NCI-H1694 (cell line): Measurements from ENCODE around the gene PAK5.
"Not testable (repeated sequence)": the region's sequence is repeated elsewhere in the genome, so short reads cannot be mapped to it uniquely, and the experiment has no call there.

Source experiments
- DNase-seq: peaks from one replicate; lab custom pipeline; 2025; lab: John Stamatoyannopoulos, UW

The PAK5 gene

DNA sequence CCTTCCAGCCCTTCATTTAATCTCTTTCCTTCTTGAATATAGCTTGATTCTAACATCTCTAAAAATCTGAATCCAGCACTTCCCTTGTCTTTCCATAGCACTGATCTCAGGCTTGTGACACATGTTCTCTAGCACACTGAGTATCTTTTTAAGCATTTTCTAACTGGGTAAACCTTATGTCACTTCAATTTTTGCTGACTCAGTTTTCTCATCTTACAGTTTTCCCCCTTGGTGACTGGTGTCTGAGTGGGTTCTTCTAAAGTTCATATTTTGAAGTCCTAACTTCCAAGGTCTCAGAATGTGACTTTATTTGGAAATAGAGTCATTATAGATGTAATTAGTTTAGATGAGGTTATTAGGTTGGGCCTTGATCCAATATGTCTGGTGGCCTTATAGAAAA lies 153.9 kb downstream of the PAK5 start:
- DNase-seq: no peak

- no peak for DNase-seq
Measured at GRCh38 chr20:9677100-9677623, 161.7 kb downstream of the PAK5 start.

GRCh38 chr20:9672981-9673380 lies 165.9 kb downstream of the PAK5 start:
- DNase-seq: no peak

- DNase-seq: no peak
Measured at GRCh38 chr20:9672027-9672426, 166.8 kb downstream of the PAK5 start.

DNA sequence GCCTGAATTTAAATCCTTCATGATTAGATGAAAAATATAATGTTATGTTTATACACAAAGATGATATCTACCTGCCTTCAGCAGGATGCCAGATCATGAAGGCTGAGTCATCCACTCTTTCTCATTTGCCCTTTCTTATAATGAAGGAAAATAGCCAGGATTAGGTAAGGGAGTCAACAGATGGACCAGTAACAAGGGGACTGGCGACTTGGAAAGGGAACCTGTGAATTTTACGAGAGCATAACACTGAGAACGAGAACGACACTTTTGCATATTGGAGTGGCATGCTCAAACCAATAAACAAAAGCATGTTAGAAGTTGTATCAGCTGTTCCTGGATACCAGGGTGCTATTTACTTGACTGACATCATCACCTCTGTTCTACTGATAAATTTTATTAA lies 170.5 kb downstream of the PAK5 start:
- DNase-seq: no peak

- DNase-seq: no peak
Measured at GRCh38 chr20:9663423-9663822, 175.5 kb downstream of the PAK5 start.

GRCh38 chr20:9660236-9660868 lies 178.5 kb downstream of the PAK5 start:
- no peak for DNase-seq

DNA sequence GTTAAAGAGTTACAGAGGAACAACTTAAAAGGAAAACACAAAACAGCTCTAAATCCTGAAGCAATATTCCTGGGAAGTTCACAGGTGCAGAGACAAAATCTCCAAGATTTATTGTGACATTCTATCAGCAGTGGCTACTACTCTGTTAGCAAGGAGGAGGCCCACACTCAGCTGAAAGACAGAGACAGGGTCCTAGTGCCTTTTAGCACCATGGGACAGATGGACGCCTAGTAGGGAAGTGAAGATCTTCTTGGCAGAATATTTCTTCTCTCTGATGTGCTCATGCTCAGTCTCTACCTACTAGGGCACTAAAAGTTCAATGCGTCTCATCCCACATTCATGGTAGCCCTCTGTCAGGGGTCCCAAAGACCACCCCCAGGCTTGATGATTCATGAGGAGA lies 191.1 kb downstream of the PAK5 start:
- no peak for DNase-seq

GRCh38 chr20:9646375-9646774 lies 192.5 kb downstream of the PAK5 start:
- DNase-seq: no peak

- no peak for DNase-seq
Measured at GRCh38 chr20:9642882-9643281, 196.0 kb downstream of the PAK5 start.

DNA sequence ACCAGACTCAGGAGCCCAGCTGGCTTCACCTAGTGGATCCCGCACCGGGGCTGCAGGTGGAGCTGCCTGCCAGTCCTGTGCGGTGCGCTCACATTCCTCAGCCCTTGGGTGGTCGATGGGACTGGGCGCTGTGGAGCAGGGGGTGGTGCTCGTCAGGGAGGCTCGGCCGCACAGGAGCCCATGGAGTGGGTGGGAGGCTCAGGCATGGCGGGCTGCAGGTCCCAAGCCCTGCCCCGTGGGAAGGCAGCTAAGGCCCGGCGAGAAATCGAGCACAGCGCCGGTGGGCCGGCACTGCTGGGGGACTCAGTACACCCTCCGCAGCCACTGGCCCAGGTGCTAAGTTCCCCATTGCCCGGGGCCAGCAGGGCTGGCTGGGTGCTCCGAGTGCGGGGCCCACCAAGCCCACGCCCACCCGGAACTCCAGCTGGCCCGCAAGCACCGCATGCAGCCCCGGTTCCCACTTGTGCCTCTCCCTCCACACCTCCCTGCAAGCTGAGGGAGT lies 197.3 kb downstream of the PAK5 start:
- DNase-seq: not testable (repeated sequence)

- DNase-seq: no peak
Measured at GRCh38 chr20:9637889-9638288, 201.0 kb downstream of the PAK5 start.

DNA sequence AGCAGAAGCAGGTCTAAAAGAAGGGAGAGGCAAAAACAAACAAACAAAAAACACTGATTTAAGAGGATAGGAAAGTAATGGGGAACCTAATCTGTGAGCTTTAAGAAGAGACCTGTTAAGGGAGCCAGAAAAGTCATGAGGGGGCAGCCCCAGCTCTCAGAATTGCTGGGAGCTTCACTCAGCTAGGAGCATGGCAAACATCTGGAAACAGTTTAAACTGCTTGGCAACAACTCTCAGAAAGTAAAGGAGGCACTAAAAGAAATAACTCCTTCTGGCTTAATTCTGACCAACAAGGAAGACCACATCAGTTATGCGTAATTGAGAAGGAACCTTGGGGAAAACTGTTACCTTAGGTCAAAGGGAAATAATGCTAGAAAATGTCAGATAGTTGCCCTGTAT lies 203.1 kb downstream of the PAK5 start:
- no peak for DNase-seq

DNA sequence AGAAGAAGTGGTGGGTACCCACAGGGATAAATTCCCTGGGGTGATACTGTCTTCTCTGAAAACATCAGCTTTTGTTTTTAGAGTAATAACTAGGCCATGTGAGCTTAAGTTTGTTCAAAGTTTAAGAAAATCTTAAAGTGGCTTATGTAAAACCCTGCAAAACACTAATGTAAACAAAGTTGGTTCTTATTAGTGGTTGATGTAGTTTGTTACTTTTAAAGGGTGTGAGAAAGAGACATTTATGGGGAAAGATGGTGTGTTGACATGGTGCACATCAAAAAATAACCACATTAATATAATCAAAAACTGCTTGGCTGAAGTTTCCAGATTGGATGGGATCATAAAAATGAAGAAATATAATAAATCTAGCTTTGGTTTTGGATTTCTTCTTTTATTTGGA lies 204.5 kb downstream of the PAK5 start:
- no peak for DNase-seq

- no peak for DNase-seq
Measured at GRCh38 chr20:9632991-9633390, 205.9 kb downstream of the PAK5 start.

- DNase-seq: no peak
Measured at GRCh38 chr20:9632265-9632664, 206.6 kb downstream of the PAK5 start.

DNA sequence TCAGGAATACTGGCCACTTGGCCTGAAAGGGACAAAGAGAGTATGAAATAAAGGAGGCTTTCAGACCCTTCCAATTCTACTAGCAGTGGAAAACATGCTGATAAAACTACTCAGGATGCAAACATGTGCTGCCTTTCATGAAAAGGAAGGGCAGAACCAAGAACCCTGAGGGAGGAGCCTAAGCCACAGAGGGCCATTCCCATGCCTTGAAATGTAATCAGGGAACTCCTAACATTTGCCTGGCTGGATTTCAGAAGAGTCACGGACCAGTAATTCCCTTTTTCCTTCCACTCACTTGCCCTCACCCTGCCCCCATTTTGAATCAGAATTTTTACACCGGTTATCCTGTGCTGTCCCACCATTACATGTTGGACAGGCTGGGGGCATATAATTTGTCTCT lies 208.3 kb downstream of the PAK5 start:
- DNase-seq: no peak

GRCh38 chr20:9629831-9630230 lies 209.0 kb downstream of the PAK5 start:
- no peak for DNase-seq

GRCh38 chr20:9628589-9628988 lies 210.3 kb downstream of the PAK5 start:
- DNase-seq: no peak

- no peak for DNase-seq
Measured at GRCh38 chr20:9628141-9628540, 210.7 kb downstream of the PAK5 start.

GRCh38 chr20:9627219-9627618 lies 211.7 kb downstream of the PAK5 start:
- DNase-seq: no peak

DNA sequence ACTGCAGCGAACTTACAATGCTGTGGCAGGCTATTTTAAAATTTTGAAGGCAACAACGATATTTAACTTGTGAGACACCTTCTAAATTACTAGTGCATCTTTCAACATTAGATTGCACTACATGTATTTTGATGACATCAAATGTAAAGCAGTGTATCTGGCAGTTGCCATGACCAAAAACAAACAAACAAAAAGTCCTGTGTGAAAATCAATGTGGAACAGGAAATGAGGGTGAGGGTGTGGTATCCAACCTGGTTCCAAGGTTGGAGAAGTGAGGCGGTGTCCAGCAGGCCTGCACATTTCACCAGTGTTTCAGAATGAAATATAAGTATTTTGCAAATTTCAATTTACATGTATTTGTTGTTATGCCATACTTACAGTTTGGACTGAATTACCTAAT lies 212.5 kb downstream of the PAK5 start:
- no peak for DNase-seq

GRCh38 chr20:9617940-9618339 lies 220.9 kb downstream of the PAK5 start:
- DNase-seq: peak; percentile 48

- peak; percentile 55 for DNase-seq
Measured at GRCh38 chr20:9616833-9617461, 221.9 kb downstream of the PAK5 start.
